ENCODE measurements around the gene ZNF681.

The ZNF681 gene

DNA sequence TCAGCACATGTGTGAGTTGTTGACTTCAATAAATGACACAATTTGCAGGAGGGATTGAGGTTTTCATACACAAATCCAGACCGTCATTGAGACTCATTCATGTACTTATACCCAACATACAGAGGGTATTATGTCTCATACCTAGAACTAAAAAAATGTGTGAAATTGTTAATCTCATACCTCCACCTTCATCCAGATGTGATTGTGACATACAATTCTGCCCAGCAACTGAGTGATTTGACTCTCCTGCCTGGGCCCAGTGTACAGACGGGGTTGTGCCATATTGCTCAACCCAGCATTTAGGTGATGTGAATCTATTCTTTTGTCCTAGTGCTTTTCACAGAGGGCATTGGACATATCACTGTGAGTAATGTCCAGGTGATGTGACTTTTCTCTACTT, 12.6 kb upstream of the ZNF681 start:
- TF ChIP-seq, protein P1, sequence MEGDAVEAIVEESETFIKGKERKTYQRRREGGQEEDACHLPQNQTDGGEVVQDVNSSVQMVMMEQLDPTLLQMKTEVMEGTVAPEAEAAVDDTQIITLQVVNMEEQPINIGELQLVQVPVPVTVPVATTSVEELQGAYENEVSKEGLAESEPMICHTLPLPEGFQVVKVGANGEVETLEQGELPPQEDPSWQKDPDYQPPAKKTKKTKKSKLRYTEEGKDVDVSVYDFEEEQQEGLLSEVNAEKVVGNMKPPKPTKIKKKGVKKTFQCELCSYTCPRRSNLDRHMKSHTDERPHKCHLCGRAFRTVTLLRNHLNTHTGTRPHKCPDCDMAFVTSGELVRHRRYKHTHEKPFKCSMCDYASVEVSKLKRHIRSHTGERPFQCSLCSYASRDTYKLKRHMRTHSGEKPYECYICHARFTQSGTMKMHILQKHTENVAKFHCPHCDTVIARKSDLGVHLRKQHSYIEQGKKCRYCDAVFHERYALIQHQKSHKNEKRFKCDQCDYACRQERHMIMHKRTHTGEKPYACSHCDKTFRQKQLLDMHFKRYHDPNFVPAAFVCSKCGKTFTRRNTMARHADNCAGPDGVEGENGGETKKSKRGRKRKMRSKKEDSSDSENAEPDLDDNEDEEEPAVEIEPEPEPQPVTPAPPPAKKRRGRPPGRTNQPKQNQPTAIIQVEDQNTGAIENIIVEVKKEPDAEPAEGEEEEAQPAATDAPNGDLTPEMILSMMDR (IDR thresholded peaks at IDR 0.05; ENCODE audit: low read depth, low read length, missing control alignments) = no peak
- no peak overlapping the region for H3K4me3 ChIP-seq (replicated peaks; ENCODE audit: low read depth, low read length)
- no peak for DNase-seq (ENCODE audit: extremely low read depth, low read depth)

DNA sequence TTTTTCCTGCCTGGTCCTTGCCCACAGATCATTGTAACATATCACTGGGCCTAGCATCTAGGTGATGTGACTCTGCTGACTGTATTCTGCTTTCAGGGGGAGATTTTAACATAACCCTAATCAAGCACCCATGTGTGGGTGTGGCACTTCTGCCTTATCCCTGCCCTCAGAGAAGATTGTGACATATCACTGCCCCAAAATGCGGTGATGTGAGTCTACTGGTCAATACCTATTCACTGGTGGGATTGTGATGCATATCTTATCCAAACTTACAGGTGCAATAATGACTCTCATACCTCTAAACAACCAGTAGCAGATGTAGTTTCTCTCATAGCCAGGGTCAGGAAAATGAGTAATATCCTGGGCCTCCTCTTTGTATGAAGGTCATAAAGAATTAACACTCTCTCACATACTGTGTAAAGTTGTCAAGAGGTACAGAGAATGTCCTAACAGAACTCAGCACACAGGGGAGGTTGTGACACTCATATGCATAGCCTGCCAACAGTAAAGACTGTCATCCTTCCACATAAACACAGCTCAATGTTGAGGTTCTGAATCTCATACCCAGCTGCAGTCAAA, 12.1 kb upstream of the ZNF681 start:
- TF ChIP-seq, protein P1 (IDR thresholded peaks at IDR 0.05; ENCODE audit: low read depth, low read length, missing control alignments) = no peak
- DNase-seq (ENCODE audit: extremely low read depth, low read depth) = no peak
- H3K4me3 ChIP-seq (replicated peaks; ENCODE audit: low read depth, low read length) = no peak overlapping the region

DNA sequence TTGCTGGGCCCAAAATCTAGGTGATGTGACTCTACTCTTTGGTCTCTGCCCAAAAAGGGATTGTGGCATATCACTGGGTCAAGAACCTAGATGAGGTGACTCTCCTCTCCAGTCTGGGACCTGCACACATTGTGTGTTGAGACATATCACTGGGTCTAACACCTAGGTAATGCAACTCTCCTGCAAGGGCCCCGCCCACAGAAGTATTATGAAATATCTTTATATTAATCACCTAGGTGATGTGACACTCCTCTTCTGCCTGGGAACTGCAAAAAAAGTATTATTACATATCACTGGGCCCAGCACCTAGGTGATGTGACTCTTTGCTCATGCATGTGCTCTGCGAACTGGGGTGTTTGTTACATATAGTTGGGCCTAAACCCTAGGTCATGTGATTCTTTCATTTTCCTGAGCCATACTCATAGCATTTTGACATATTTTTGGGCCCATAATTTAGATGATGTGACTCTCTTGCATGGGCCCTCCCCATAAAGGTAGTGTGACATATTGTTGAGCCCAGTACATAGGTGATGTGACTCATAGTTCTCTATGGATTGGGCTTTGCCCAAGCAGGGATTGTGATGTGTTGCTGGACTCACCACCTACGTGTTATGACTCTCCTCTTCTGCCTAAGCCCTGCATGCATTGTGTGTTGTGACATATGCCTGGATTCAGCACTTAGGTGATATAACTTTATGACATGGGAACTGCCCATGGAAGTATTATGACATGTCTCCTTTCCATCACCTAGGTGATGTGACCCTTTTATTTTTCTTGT, 11.2 kb upstream of the ZNF681 start:
- TF ChIP-seq, protein P1 (IDR thresholded peaks at IDR 0.05; ENCODE audit: low read depth, low read length, missing control alignments) = no peak
- no peak for DNase-seq (ENCODE audit: extremely low read depth, low read depth)
- H3K4me3 ChIP-seq (replicated peaks; ENCODE audit: low read depth, low read length) = no peak overlapping the region

DNA sequence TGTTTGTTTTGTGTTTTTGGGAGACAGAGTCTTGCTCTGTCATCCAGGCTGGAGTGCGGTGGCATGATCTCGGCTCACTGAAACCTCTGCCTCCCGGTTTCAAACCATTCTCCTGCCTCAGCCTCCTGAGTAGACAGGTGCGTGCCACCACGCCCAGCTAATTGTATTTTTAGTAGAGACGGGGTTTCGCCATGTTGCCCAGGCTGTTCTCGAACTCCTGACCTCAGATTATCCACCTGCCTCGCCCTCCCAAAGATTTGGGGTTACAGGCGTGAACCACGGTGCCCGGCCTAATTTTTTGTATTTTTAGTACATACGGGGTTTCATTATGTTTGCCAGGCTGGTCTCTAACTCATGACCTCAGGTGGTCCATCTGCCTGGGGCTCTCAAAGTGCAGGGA, 8.3 kb upstream of the ZNF681 start:
- TF ChIP-seq, protein P1 (IDR thresholded peaks at IDR 0.05; ENCODE audit: low read depth, low read length, missing control alignments) = no peak
- H3K4me3 ChIP-seq (replicated peaks; ENCODE audit: low read depth, low read length) = no peak overlapping the region

DNA sequence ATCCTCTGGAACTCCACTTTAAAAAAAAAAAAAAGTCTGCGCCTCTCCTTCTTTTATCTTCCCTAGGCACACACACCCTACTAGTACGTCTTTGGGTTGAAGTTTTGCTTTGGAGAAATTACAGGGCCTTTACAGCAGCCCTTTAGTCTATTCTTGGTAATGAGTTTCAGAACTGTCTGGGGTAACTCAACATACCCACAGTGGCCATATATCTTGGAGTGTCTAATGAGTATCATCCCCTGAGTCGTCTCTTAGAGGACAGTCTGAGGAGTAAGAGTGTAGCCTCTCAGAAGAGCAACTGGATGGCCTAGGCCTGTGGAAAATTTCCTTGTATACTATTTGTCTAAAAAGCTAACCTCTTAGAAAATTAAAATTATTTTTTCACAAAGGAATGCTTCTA, 6.1 kb upstream of the ZNF681 start:
- H3K4me3 ChIP-seq (replicated peaks; ENCODE audit: low read depth, low read length) = no peak overlapping the region
- TF ChIP-seq, protein P1 (IDR thresholded peaks at IDR 0.05; ENCODE audit: low read depth, low read length, missing control alignments) = no peak
- DNase-seq (ENCODE audit: extremely low read depth, low read depth) = no peak

More for the DNA sequence above, 8.3 kb upstream of the ZNF681 start:
- no peak for DNase-seq (ENCODE audit: extremely low read depth, low read depth)

DNA sequence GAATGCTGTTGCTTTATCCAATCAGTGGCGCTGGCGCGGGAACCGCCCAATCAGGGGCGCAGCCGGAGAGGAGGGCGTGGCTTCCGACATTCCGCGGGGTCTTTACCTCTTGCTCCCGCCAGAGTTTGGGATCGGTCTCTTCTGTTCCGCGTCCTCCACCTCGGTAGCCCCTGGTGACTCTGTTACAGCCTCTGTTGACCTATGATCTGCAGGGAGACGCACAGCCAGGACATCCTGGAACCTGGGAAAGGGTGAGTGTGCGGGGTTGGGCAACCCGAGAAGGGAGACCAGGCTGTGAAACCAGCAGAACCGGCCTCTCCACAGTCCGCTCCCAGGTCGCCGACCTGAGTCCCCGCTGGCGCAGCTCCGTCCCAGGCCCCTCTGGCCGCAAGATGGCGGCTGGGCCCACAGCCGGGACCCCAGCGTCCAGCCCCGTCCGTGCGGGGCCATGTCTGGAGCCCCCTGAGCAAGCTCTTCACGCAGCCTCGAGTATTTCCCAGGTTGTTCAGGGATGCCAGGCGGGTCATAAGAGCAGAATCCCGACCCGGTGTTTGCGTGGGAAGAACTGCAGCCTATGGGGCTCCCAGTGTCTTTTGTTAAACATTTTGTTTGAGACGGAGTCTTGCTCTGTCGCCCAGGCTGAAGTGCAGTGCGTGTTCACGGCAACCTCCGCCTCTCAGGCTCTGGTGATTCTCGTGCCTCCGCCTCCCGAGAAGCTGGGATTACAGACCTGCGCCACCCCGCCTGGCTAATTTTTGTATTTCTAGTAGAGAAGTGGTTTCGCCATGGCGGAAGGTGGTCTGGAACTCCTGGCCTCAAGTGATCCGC, 4.4 kb upstream of the ZNF681 start:
- peak overlapping the region; percentile 27 for H3K4me3 ChIP-seq (replicated peaks; ENCODE audit: low read depth, low read length)
- DNase-seq (ENCODE audit: extremely low read depth, low read depth) = no peak
- TF ChIP-seq, protein P1 (IDR thresholded peaks at IDR 0.05; ENCODE audit: low read depth, low read length, missing control alignments) = no peak

Measured in HFF-Myc (cell line).